ENCODE data around the gene ACY1.

- TF ChIP-seq POLR2AphosphoS5 (IDR thresholded peaks at IDR 0.05; ENCODE audit: borderline replicate concordance, low read depth, low read length) (no peak), EZH2 (IDR thresholded peaks at IDR 0.05) (no peak), FOXP2 (optimal IDR thresholded peaks at IDR 0.05; ENCODE audit: control extremely low read depth, extremely low read length, insufficient read depth) (no peak)
Measured at GRCh38 chr3:52007291-52007690, 24.0 kb downstream of the ACY1 start.

All from SK-N-MC (cell line).